CD4-positive, alpha-beta T cell treated with Interleukin-6 for 4 hours (primary cell): ENCODE data around the gene PEX6.
"Not testable (repeated sequence)": the region's sequence is repeated elsewhere in the genome, so short reads cannot be mapped to it uniquely, and the experiment has no call there.

Source experiments
- DNase-seq: peaks from one replicate; pipeline ENCODE4 v3.0.0-alpha.2; 2020; ENCODE audit warnings: mixed read lengths

The PEX6 gene

GRCh38 chr6:42978839-42979522 lies at the start of gene PEX6:
Gene PEX6 (minus strand): TSS chr6:42979181. CDS start chr6:42979150, 31 bp downstream.
- DNase-seq: peak; percentile 97

GRCh38 chr6:43026365-43026764 lies 47.4 kb upstream of the PEX6 start:
- no peak for DNase-seq

- no peak for DNase-seq
These were observed 45.5 kb upstream of the PEX6 start for GRCh38 chr6:43024436-43024835.

- DNase-seq: peak; percentile 80
These were observed 42.5 kb upstream of the PEX6 start, which contains the start of gene RRP36 for GRCh38 chr6:43021270-43022047. Gene RRP36 (plus strand): TSS chr6:43021623. CDS start chr6:43021655, 32 bp downstream.

GRCh38 chr6:43020847-43021246 lies 41.9 kb upstream of the PEX6 start:
- DNase-seq: no peak

GRCh38 chr6:43020052-43020705 lies 41.2 kb upstream of the PEX6 start:
- no peak for DNase-seq

GRCh38 chr6:43019152-43019551 lies 40.2 kb upstream of the PEX6 start:
- DNase-seq: no peak

GRCh38 chr6:43016943-43017334 lies 38.0 kb upstream of the PEX6 start:
- no peak for DNase-seq

- no peak for DNase-seq
These were observed 37.4 kb upstream of the PEX6 start for GRCh38 chr6:43016176-43016942.

- DNase-seq: no peak
These were observed 35.5 kb upstream of the PEX6 start for GRCh38 chr6:43014434-43014909.

GRCh38 chr6:43013843-43014433 lies 35.0 kb upstream of the PEX6 start, which contains the start of the genes KLHDC3 and MEA1:
Gene KLHDC3 (plus strand): TSS chr6:43014249. CDS start chr6:43017193, 2,944 bp downstream.
Gene MEA1 (minus strand): TSS chr6:43013946. CDS start chr6:43013813, 133 bp downstream.
- DNase-seq: peak; percentile 100

- no peak for DNase-seq
These were observed 34.3 kb upstream of the PEX6 start for GRCh38 chr6:43013097-43013842.

GRCh38 chr6:43012364-43012763 lies 33.4 kb upstream of the PEX6 start:
- no peak for DNase-seq

- no peak for DNase-seq
These were observed 32.2 kb upstream of the PEX6 start for GRCh38 chr6:43011207-43011606.

- peak; percentile 46 for DNase-seq
These were observed 30.1 kb upstream of the PEX6 start for GRCh38 chr6:43009124-43009523.

- no peak for DNase-seq
These were observed 28.1 kb upstream of the PEX6 start for GRCh38 chr6:43007126-43007525.

GRCh38 chr6:43006251-43006650 lies 27.3 kb upstream of the PEX6 start:
- DNase-seq: no peak

- DNase-seq: no peak
These were observed 26.9 kb upstream of the PEX6 start for GRCh38 chr6:43005844-43006243.

- DNase-seq: no peak
These were observed 22.9 kb upstream of the PEX6 start for GRCh38 chr6:43001843-43002242.

- not testable (repeated sequence) for DNase-seq
These were observed 19.2 kb upstream of the PEX6 start for GRCh38 chr6:42998205-42998604.

- no peak for DNase-seq
These were observed 17.5 kb upstream of the PEX6 start for GRCh38 chr6:42996513-42996912.
